ENCODE measurements around the gene DYNC1I2. TPM values are rescaled to one million over a fixed set of nuclear protein-coding genes. Genes with fewer than 3 reads are reported as not detected.

Gene DYNC1I2
- total RNA-seq, 1 experiment from 2014 or later, result 58.5 TPM

- no peak for TF ChIP-seq EZH2 (IDR thresholded peaks at IDR 0.05; ENCODE audit: low read length, unreplicated experiment)
- DNase-seq, result no peak
- POLR2A ChIA-PET (ENCODE audit: unreplicated experiment), result no interaction called here
- peaks cover 9% of the 10 kb centered on the region; the same call in 1 of the 2 replicates for H3K36me3 ChIP-seq (ENCODE audit: low read depth, low read length)
- H4K20me1 ChIP-seq (ENCODE audit: low read length), result no peaks in the 10 kb centered on the region
- H3K9me3 ChIP-seq (ENCODE audit: low read length), result no peaks in the 10 kb centered on the region
- ATAC-seq, result no peak
- H3K9me2 ChIP-seq (replicated peaks; ENCODE audit: low read length), result no peaks in the 10 kb centered on the region
- no peak overlapping the region for H3K4me3 ChIP-seq (ENCODE audit: low read length)
- no peaks in the 10 kb centered on the region for H3F3A ChIP-seq (ENCODE audit: low read length, unreplicated experiment)
- no peak overlapping the region for H3K9ac ChIP-seq (ENCODE audit: low read length)
- CTCF ChIA-PET, result no interaction called here
- H3K4me1 ChIP-seq (ENCODE audit: insufficient read depth, low read length), result peaks cover 4% of the 10 kb centered on the region
- intact Hi-C loops (cut with micrococcal nuclease), result loop anchor here (10.0 kb wide), 1 partner anchor 88 kb away; no protein-coding TSS in a partner anchor
- no peaks in the 10 kb centered on the region for H3K79me2 ChIP-seq (ENCODE audit: low read length)
- no peak overlapping the region for H3K27ac ChIP-seq (ENCODE audit: low read length)
- H2AFZ ChIP-seq (ENCODE audit: low read length), result no peak overlapping the region
- BruUV-seq (replicated peaks), result no TSS peak
- H3K27me3 ChIP-seq (ENCODE audit: low read length), result no peaks in the 10 kb centered on the region
- H3K4me2 ChIP-seq (ENCODE audit: low read length), result no peak overlapping the region
Measured at GRCh38 chr2:171792886-171793580, 105.8 kb downstream of the DYNC1I2 start.

DNA sequence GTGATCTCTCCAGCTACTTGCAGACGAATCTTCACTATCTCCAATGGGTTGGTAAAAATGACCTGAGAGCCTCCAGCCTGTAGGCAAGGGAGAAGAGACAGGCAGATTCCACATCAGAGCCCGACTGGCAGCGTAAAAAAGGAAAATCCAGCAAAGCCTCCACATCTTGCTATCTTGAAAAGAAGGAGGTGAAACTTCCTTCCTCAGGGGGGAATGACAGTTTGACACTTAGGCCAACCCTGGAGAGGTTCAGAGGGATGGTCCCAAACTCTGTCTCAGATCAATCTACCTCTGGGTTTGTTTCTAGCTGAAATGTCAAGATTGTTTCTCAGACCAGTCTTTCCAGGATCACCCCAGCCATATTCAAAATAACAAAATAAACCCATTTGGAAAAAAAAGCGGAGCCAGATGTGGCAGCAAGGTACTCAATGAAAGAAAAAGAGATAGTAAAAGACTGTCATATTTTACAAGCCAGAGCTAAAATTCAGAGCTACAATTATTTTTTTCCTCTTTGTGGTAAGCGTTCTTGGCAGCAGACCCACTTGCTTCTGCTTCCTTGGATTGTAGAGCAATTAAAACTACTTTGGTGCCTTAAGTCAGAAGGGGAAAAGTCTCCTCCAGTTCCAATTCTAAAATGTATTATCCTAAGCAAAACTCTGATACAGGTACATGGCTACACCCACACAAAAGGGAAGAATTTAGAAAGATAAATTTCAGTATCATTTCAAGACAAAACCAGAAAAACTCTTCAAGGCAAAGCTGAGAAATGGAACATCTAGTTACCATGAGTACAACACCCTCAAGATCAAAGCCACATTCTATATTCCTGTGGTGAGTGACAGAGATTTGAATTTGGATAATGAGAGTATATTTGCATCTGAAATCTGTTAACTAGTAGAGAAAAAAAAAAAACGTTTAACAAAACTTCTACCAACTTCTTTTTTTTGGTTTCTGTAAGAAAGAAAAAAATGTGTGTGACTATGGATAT is 106.7 kb downstream of the DYNC1I2 start:
- peaks cover 9% of the 10 kb centered on the region; the same call in 1 of the 2 replicates for H3K36me3 ChIP-seq (ENCODE audit: low read depth, low read length)
- H3K9me3 ChIP-seq (ENCODE audit: low read length), result no peaks in the 10 kb centered on the region
- H4K20me1 ChIP-seq (ENCODE audit: low read length), result no peaks in the 10 kb centered on the region
- H3K79me2 ChIP-seq (ENCODE audit: low read length), result no peaks in the 10 kb centered on the region
- ATAC-seq (no peak), DNase-seq (no peak)
- H3K4me3 ChIP-seq (ENCODE audit: low read length), result no peak overlapping the region
- no peaks in the 10 kb centered on the region for H3K27me3 ChIP-seq (ENCODE audit: low read length)
- ChIA-PET CTCF (no interaction called here), POLR2A (ENCODE audit: unreplicated experiment) (interaction anchor here (0.5 to 0.6 kb wide), 2 partner anchors 12 to 627 kb away, joined by 3 read pairs; no protein-coding TSS in a partner anchor)
- H3F3A ChIP-seq (ENCODE audit: low read length, unreplicated experiment), result no peaks in the 10 kb centered on the region
- no peak overlapping the region for H3K9ac ChIP-seq (ENCODE audit: low read length)
- no peak overlapping the region for H3K4me2 ChIP-seq (ENCODE audit: low read length)
- no peak overlapping the region for H2AFZ ChIP-seq (ENCODE audit: low read length)
- H3K9me2 ChIP-seq (replicated peaks; ENCODE audit: low read length), result no peaks in the 10 kb centered on the region
- no TSS peak for BruUV-seq (replicated peaks)
- no peak overlapping the region for H3K27ac ChIP-seq (ENCODE audit: low read length)
- peaks cover 14% of the 10 kb centered on the region for H3K4me1 ChIP-seq (ENCODE audit: insufficient read depth, low read length)
- intact Hi-C loops (cut with micrococcal nuclease), result loop anchor here (10.0 kb wide), 1 partner anchor 89 kb away; no protein-coding TSS in a partner anchor
- TF ChIP-seq EZH2 (IDR thresholded peaks at IDR 0.05; ENCODE audit: low read length, unreplicated experiment) (no peak), CTCF (conservative IDR thresholded peaks at IDR 0.05; ENCODE audit: low read depth, low read length) (no peak), EZH2phosphoT487 (IDR thresholded peaks at IDR 0.05; ENCODE audit: borderline replicate concordance, low read length) (no peak)

DNA sequence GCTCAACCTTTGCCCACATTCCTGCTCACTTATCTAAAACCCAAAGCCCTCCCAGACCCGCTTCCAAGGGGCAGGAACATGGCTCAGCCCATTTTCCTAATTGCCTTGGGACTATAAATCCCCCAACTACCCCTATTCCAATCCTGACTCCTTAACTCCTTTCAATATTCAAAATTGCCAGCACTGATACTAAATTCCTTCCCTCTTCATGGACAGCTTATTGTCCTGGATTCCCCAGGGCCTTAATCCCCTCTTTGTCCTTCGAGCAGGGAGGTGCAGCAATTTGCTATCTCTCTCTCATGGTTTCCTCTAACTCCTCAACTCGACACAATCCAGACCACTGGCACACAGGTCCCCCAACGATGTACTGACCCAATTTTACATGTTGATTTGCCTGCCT is 107.6 kb downstream of the DYNC1I2 start:
- no peak overlapping the region for H2AFZ ChIP-seq (ENCODE audit: low read length)
- H3K9me2 ChIP-seq (replicated peaks; ENCODE audit: low read length), result no peaks in the 10 kb centered on the region
- no peaks in the 10 kb centered on the region for H4K20me1 ChIP-seq (ENCODE audit: low read length)
- H3K4me1 ChIP-seq (ENCODE audit: insufficient read depth, low read length), result peaks cover 18% of the 10 kb centered on the region
- no peak overlapping the region for H3K9ac ChIP-seq (ENCODE audit: low read length)
- ChIA-PET CTCF (no interaction called here), POLR2A (ENCODE audit: unreplicated experiment) (no interaction called here)
- intact Hi-C loops (cut with micrococcal nuclease), result loop anchor here (10.0 kb wide), 1 partner anchor 90 kb away; no protein-coding TSS in a partner anchor
- no peaks in the 10 kb centered on the region for H3K27me3 ChIP-seq (ENCODE audit: low read length)
- H3F3A ChIP-seq (ENCODE audit: low read length, unreplicated experiment), result no peaks in the 10 kb centered on the region
- no TSS peak for BruUV-seq (replicated peaks)
- no peak for TF ChIP-seq CTCF (conservative IDR thresholded peaks at IDR 0.05; ENCODE audit: low read depth, low read length)
- TF ChIP-seq EZH2 (IDR thresholded peaks at IDR 0.05; ENCODE audit: low read length, unreplicated experiment), result no peak
- no peak for TF ChIP-seq EZH2phosphoT487 (IDR thresholded peaks at IDR 0.05; ENCODE audit: borderline replicate concordance, low read length)
- no peaks in the 10 kb centered on the region for H3K9me3 ChIP-seq (ENCODE audit: low read length)
- H3K79me2 ChIP-seq (ENCODE audit: low read length), result no peaks in the 10 kb centered on the region
- no peak for ATAC-seq
- H3K4me3 ChIP-seq (ENCODE audit: low read length), result no peak overlapping the region
- H3K36me3 ChIP-seq (ENCODE audit: low read depth, low read length), result peaks cover 9% of the 10 kb centered on the region; the same call in 1 of the 2 replicates
- no peak for DNase-seq
- H3K4me2 ChIP-seq (ENCODE audit: low read length), result no peak overlapping the region
- no peak overlapping the region for H3K27ac ChIP-seq (ENCODE audit: low read length)

Data from PC-3 (cell line).